Measurements from ENCODE around the gene AQP12A. TPM values are rescaled to one million over a fixed set of nuclear protein-coding genes. Genes with fewer than 3 reads are reported as not detected.
"Not testable (repeated sequence)": the region's sequence is repeated elsewhere in the genome, so short reads cannot be mapped to it uniquely, and the experiment has no call there.

The AQP12A gene
- total RNA-seq, 1 donor from 2014 or later: not detected

- no peak for DNase-seq (ENCODE audit: low read depth)
These were observed 29.0 kb upstream of the AQP12A start for GRCh38 chr2:240662681-240663080.

- DNase-seq (ENCODE audit: low read depth): no peak
These were observed 28.0 kb upstream of the AQP12A start for GRCh38 chr2:240663546-240664190.

GRCh38 chr2:240664622-240665021 lies 27.0 kb upstream of the AQP12A start:
- DNase-seq (ENCODE audit: low read depth): no peak

GRCh38 chr2:240670402-240670801 lies 21.3 kb upstream of the AQP12A start:
- DNase-seq (ENCODE audit: low read depth): no peak

GRCh38 chr2:240670950-240671349 lies 20.7 kb upstream of the AQP12A start:
- no peak for DNase-seq (ENCODE audit: low read depth)

GRCh38 chr2:240672076-240672700 lies 19.5 kb upstream of the AQP12A start:
- no peak for DNase-seq (ENCODE audit: low read depth)

GRCh38 chr2:240672701-240673190 lies 18.9 kb upstream of the AQP12A start:
- no peak for DNase-seq (ENCODE audit: low read depth)

GRCh38 chr2:240674461-240675184 lies 17.0 kb upstream of the AQP12A start:
- not testable (repeated sequence) for DNase-seq (ENCODE audit: low read depth)

GRCh38 chr2:240675345-240675744 lies 16.3 kb upstream of the AQP12A start:
- DNase-seq (ENCODE audit: low read depth): not testable (repeated sequence)

- not testable (repeated sequence) for DNase-seq (ENCODE audit: low read depth)
These were observed 13.6 kb upstream of the AQP12A start for GRCh38 chr2:240678043-240678442.

- DNase-seq (ENCODE audit: low read depth): not testable (repeated sequence)
These were observed 12.8 kb upstream of the AQP12A start for GRCh38 chr2:240678909-240679308.

GRCh38 chr2:240680185-240680584 lies 11.5 kb upstream of the AQP12A start:
- DNase-seq (ENCODE audit: low read depth): not testable (repeated sequence)

- DNase-seq (ENCODE audit: low read depth): not testable (repeated sequence)
These were observed 9.0 kb upstream of the AQP12A start, which contains the start of gene AQP12B for GRCh38 chr2:240682431-240683224. AQP12B (minus strand) TSS chr2:240682885; CDS start chr2:240682837, 48 bp downstream.

GRCh38 chr2:240683329-240683979 lies 8.2 kb upstream of the AQP12A start:
- DNase-seq (ENCODE audit: low read depth): not testable (repeated sequence)

GRCh38 chr2:240683980-240684728 lies 7.5 kb upstream of the AQP12A start:
- DNase-seq (ENCODE audit: low read depth): not testable (repeated sequence)

GRCh38 chr2:240685771-240686371 lies 5.8 kb upstream of the AQP12A start:
- no peak for DNase-seq (ENCODE audit: low read depth)

- DNase-seq (ENCODE audit: low read depth): no peak
These were observed 5.2 kb upstream of the AQP12A start for GRCh38 chr2:240686460-240686859.

- no peak for DNase-seq (ENCODE audit: low read depth)
These were observed 4.5 kb upstream of the AQP12A start for GRCh38 chr2:240687045-240687740.

Measured in renal cortical epithelial cell (primary cell).